DMS53 treated with DMSO at 0.1 percent for 48 hours (cell line): ENCODE measurements around the gene CMTM8.

Experiments used
- DNase-seq: peaks from one replicate; lab custom pipeline; 2025; ENCODE audit not compliant: unreplicated experiment; lab: John Stamatoyannopoulos, UW

Gene CMTM8

GRCh38 chr3:32405711-32406323, 167.3 kb downstream of the CMTM8 start:
- no peak for DNase-seq

GRCh38 chr3:32406486-32407408, 168.3 kb downstream of the CMTM8 start:
- DNase-seq, result no peak

GRCh38 chr3:32410367-32411246, 172.1 kb downstream of the CMTM8 start:
- DNase-seq, result no peak

GRCh38 chr3:32411442-32411841, 173.0 kb downstream of the CMTM8 start:
- DNase-seq, result no peak

GRCh38 chr3:32412887-32413286, 174.4 kb downstream of the CMTM8 start:
- no peak for DNase-seq

GRCh38 chr3:32413845-32414521, 175.5 kb downstream of the CMTM8 start:
- no peak for DNase-seq

- no peak for DNase-seq
Measured at GRCh38 chr3:32414522-32415202, 176.2 kb downstream of the CMTM8 start.

GRCh38 chr3:32419742-32420125, 181.3 kb downstream of the CMTM8 start:
- DNase-seq, result no peak
